ENCODE results near the gene RNF222. TPM values are rescaled to one million over a fixed set of nuclear protein-coding genes. Genes with fewer than 3 reads are reported as not detected.
"Not testable (repeated sequence)": the region's sequence is repeated elsewhere in the genome, so short reads cannot be mapped to it uniquely, and the experiment has no call there.

RNF222 gene
- total RNA-seq, 1 donor = not detected

GRCh38 chr17:8375738-8376259, 21.8 kb downstream of the RNF222 start:
- peak overlapping the region; percentile 73 for H3K4me3 ChIP-seq (ENCODE audit: low read depth, low read length)
- peak; percentile 21 for DNase-seq (ENCODE audit: low read depth)
- no peak for TF ChIP-seq CTCF (IDR thresholded peaks at IDR 0.05; ENCODE audit: insufficient read depth, low read length)

GRCh38 chr17:8373856-8374255, 23.8 kb downstream of the RNF222 start:
- DNase-seq (ENCODE audit: low read depth) = not testable (repeated sequence)

DNA sequence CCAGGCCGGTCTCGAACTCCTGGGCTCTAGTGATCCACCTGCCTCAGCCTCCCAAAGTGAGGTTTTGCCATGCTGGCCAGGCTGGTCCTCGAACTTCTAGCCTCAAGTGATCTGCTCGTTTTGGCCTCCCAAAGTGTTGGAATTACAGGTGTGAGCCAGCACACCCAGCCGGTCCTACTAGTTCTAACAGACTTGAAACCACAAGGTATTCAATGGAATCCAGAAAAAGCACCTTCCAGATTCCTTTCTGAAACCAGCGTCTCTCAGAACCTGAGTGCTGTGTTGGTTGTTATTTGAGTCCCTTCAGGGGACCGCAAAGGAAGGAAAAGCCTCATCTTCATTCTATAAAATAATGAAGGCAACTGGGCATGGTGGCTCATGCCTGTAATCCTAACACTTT, 25.2 kb downstream of the RNF222 start:
- no peak for TF ChIP-seq CTCF (IDR thresholded peaks at IDR 0.05; ENCODE audit: insufficient read depth, low read length)
- no peak overlapping the region for H3K4me3 ChIP-seq (ENCODE audit: low read depth, low read length)
- no peak for DNase-seq (ENCODE audit: low read depth)

More at GRCh38 chr17:8373856-8374255, 23.8 kb downstream of the RNF222 start:
- H3K4me3 ChIP-seq (ENCODE audit: low read depth, low read length) = not testable (repeated sequence)

- DNase-seq (ENCODE audit: low read depth) = no peak
- no peak overlapping the region for H3K4me3 ChIP-seq (ENCODE audit: low read depth, low read length)
- TF ChIP-seq CTCF (IDR thresholded peaks at IDR 0.05; ENCODE audit: insufficient read depth, low read length) = no peak
Observed at GRCh38 chr17:8371786-8372185, 25.8 kb downstream of the RNF222 start.

- H3K4me3 ChIP-seq (ENCODE audit: low read depth, low read length) = no peak overlapping the region
- TF ChIP-seq CTCF (IDR thresholded peaks at IDR 0.05; ENCODE audit: insufficient read depth, low read length) = no peak
- no peak for DNase-seq (ENCODE audit: low read depth)
Observed at GRCh38 chr17:8369944-8370343, 27.7 kb downstream of the RNF222 start.

DNA sequence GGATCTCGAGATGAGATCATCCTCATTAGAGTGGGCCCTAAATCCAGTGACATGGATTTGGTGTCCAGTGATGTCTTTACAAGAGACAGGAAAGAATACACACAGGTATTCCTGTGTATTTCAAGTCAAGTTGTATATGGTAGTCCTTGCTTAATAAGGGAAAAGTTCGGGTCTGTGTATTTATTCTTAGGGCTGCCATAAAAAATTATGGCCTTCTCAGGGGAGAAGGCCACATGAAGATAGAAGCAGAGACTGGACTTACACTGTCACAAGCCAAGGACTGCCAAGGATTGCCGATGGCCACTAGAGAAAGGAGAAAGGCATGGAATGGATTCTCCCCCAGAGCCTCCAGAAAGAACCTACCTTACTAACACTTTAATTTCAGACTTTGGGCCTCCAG, 29.4 kb downstream of the RNF222 start:
- H3K4me3 ChIP-seq (ENCODE audit: low read depth, low read length) = no peak overlapping the region
- no peak for DNase-seq (ENCODE audit: low read depth)
- TF ChIP-seq CTCF (IDR thresholded peaks at IDR 0.05; ENCODE audit: insufficient read depth, low read length) = no peak

DNA sequence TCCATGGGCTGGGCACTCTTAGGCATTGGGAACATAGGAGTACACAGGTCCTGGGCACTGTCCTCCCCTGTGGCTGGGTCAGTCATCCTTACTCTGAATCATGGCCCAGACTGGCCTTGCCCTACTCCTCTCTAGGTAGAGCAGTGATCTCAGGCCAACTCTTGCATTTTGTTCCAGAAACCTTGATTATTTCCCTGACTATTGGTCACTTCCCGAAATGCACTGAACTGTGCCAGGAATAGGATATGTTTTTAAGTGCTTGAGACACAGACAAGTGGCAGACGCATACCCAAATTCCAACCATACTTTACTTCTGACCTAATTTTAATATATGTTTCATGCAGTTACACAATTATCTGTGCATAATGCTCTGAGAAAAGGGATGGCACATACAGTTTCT, 31.4 kb downstream of the RNF222 start:
- TF ChIP-seq CTCF (IDR thresholded peaks at IDR 0.05; ENCODE audit: insufficient read depth, low read length) = no peak
- no peak overlapping the region for H3K4me3 ChIP-seq (ENCODE audit: low read depth, low read length)
- peak; percentile 92 for DNase-seq (ENCODE audit: low read depth)

Measured in fibroblast of the aortic adventitia (primary cell).